ENCODE data around the gene ZIC2. TPM values are rescaled to one million over a fixed set of nuclear protein-coding genes. Genes with fewer than 3 reads are reported as not detected.

Gene ZIC2
- total RNA-seq, 1 donor from 2014 or later, result not detected

DNA sequence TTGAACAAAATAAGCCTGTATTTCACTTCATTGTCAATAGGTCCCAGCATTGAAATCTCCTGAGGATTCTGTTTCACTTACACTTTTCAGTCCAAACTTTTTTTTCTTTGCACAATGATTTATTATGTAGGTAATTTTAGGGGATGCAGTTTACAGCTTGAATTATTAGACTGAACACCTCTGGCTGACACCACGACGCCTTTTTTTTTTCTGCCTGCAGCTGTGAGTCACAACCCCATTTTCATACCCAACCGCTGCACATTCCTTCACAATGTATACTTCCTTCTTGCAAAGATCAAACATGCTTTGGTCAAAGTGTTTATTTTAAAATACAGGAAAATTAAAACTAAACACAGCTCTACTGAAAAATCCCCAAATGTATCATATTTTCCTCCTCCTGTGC is 11.4 kb downstream of the ZIC2 start:
- H3K9me3 Mint-ChIP-seq (ENCODE audit: low read depth), result no peaks in the 10 kb centered on the region
- no peaks in the 10 kb centered on the region for H3K4me1 Mint-ChIP-seq (ENCODE audit: low read depth)
- no peak overlapping the region for H3K27ac Mint-ChIP-seq
- DNase-seq (ENCODE audit: low spot score, unreplicated experiment), result no peak
- H3K4me3 Mint-ChIP-seq (ENCODE audit: low read depth), result no peak overlapping the region
- H3K27me3 Mint-ChIP-seq, result peaks cover 90% of the 10 kb centered on the region
- no peaks in the 10 kb centered on the region for H3K36me3 Mint-ChIP-seq (ENCODE audit: insufficient read depth)
- no peak for TF ChIP-seq CTCF (IDR thresholded peaks at IDR 0.05; ENCODE audit: unreplicated experiment)

- Mint-ChIP-seq H3K36me3 (ENCODE audit: insufficient read depth) (no peaks in the 10 kb centered on the region), H3K4me1 (ENCODE audit: low read depth) (no peaks in the 10 kb centered on the region), H3K4me3 (ENCODE audit: low read depth) (no peak overlapping the region), H3K9me3 (ENCODE audit: low read depth) (no peaks in the 10 kb centered on the region), H3K27ac (peak overlapping the region; percentile 2), H3K27me3 (peaks cover 91% of the 10 kb centered on the region)
- no peak for TF ChIP-seq CTCF (IDR thresholded peaks at IDR 0.05; ENCODE audit: unreplicated experiment)
- no peak for DNase-seq (ENCODE audit: low spot score, unreplicated experiment)
These were observed 12.4 kb downstream of the ZIC2 start for GRCh38 chr13:99993660-99994637.

GRCh38 chr13:99994638-99995020 is 13.0 kb downstream of the ZIC2 start:
- Mint-ChIP-seq H3K27me3 (peaks cover 91% of the 10 kb centered on the region), H3K4me3 (ENCODE audit: low read depth) (no peak overlapping the region), H3K36me3 (ENCODE audit: insufficient read depth) (no peaks in the 10 kb centered on the region), H3K4me1 (ENCODE audit: low read depth) (no peaks in the 10 kb centered on the region), H3K27ac (peak overlapping the region; percentile 64), H3K9me3 (ENCODE audit: low read depth) (no peaks in the 10 kb centered on the region)
- TF ChIP-seq CTCF (IDR thresholded peaks at IDR 0.05; ENCODE audit: unreplicated experiment), result no peak
- no peak for DNase-seq (ENCODE audit: low spot score, unreplicated experiment)

DNA sequence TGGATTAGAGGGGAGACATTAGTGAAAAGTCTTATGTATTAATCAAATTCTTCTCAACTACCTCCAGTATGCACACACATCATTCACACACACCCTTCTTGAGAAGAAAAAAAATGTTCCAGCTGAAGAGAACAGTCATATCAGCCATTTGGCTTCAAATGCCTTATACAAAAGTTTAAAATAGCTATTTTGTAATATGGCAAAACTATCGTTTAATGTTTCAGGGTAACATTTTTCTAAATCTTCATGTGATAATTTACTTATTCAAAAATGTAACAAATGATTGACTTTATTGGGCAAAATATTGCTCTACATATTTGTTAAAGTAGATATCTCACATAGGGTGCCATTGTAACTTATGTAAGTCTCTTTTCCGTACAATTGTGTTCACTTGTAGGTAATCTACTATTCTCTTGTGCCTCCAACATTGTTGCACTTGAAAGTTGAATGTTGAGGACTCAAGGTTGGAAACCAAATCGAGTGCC is 13.6 kb downstream of the ZIC2 start:
- Mint-ChIP-seq H3K4me3 (ENCODE audit: low read depth) (no peak overlapping the region), H3K4me1 (ENCODE audit: low read depth) (no peaks in the 10 kb centered on the region), H3K36me3 (ENCODE audit: insufficient read depth) (no peaks in the 10 kb centered on the region), H3K9me3 (ENCODE audit: low read depth) (no peaks in the 10 kb centered on the region), H3K27me3 (peaks cover 89% of the 10 kb centered on the region), H3K27ac (peak overlapping the region; percentile 64)
- no peak for TF ChIP-seq CTCF (IDR thresholded peaks at IDR 0.05; ENCODE audit: unreplicated experiment)
- DNase-seq (ENCODE audit: low spot score, unreplicated experiment), result no peak

- Mint-ChIP-seq H3K4me1 (ENCODE audit: low read depth) (no peaks in the 10 kb centered on the region), H3K4me3 (ENCODE audit: low read depth) (no peak overlapping the region), H3K27ac (peak overlapping the region; percentile 76), H3K36me3 (ENCODE audit: insufficient read depth) (no peaks in the 10 kb centered on the region), H3K9me3 (ENCODE audit: low read depth) (no peaks in the 10 kb centered on the region), H3K27me3 (peaks cover 84% of the 10 kb centered on the region)
- no peak for DNase-seq (ENCODE audit: low spot score, unreplicated experiment)
- no peak for TF ChIP-seq CTCF (IDR thresholded peaks at IDR 0.05; ENCODE audit: unreplicated experiment)
These were observed 14.2 kb downstream of the ZIC2 start for GRCh38 chr13:99995589-99996380.

All from progenitor cell of endocrine pancreas (in vitro differentiated cells).